Immature natural killer cell (primary cell): ENCODE data around the gene EDIL3. TPM values are rescaled to one million over a fixed set of nuclear protein-coding genes. Genes with fewer than 3 reads are reported as not detected.

Source experiments
- DNase-seq, 3 donors: peaks; one replicate each; pipeline ENCODE4 v3.0.0; 2022; ENCODE audit warnings: mixed read lengths in 1 of 3
- H3K27ac Mint-ChIP-seq, 6 donors: one replicate each; pipeline ENCODE4 v1.8.0; 2020; ENCODE audit warnings: mixed read lengths in 6 of 6, mild to moderate bottlenecking in 5 of 6, inconsistent platforms in 4 of 6, moderate library complexity in 3 of 6
- H3K27me3 Mint-ChIP-seq, 3 donors: one replicate each; pipeline ENCODE4 v1.8.0; 2020 to 2021; ENCODE audit warnings: low read depth in 3 of 3, mild to moderate bottlenecking in 3 of 3, mixed read lengths in 3 of 3, moderate library complexity in 3 of 3, inconsistent platforms in 1 of 3
- H3K36me3 Mint-ChIP-seq, 3 donors: one replicate each; pipeline ENCODE4 v1.8.0; 2020; ENCODE audit warnings: mixed read lengths in 3 of 3, inconsistent platforms in 2 of 3, mild to moderate bottlenecking in 2 of 3
- H3K4me1 Mint-ChIP-seq, 2 donors: one replicate each; pipeline ENCODE4 v1.8.0; 2020; ENCODE audit warnings: inconsistent platforms in 2 of 2, mild to moderate bottlenecking in 2 of 2, mixed read lengths in 2 of 2, moderate library complexity in 1 of 2
- H3K4me3 Mint-ChIP-seq, 5 donors: one replicate each; pipeline ENCODE4 v1.8.0; 2020; ENCODE audit warnings: mild to moderate bottlenecking in 5 of 5, mixed read lengths in 5 of 5, inconsistent platforms in 3 of 5, moderate library complexity in 3 of 5
- H3K9me3 Mint-ChIP-seq, 6 donors: one replicate each; pipeline ENCODE4 v1.8.0; 2020; ENCODE audit warnings: mild to moderate bottlenecking in 6 of 6, mixed read lengths in 6 of 6, inconsistent platforms in 4 of 6, moderate library complexity in 3 of 6
- polyA plus RNA-seq, 3 donors: library from polyadenylated mRNA; unstranded; fragments of 300-500 nt; fragmentation: Illumina TruSeq; gene quantifications; one replicate each; pipeline ENCODE4 v1.2.3, GENCODE V29; 2021

EDIL3 gene
- polyA plus RNA-seq, 3 donors from 2014 or later: not detected

GRCh38 chr5:83987513-83988292 is 397.0 kb downstream of the EDIL3 start:
- H3K9me3 Mint-ChIP-seq: peaks cover 4 to 26% (median 9%) of the 10 kb centered on the region in 6 donors
- H3K4me1 Mint-ChIP-seq: no peaks in the 10 kb centered on the region
- no peaks in the 10 kb centered on the region for H3K36me3 Mint-ChIP-seq
- no peak overlapping the region for H3K27ac Mint-ChIP-seq
- no peaks in the 10 kb centered on the region for H3K27me3 Mint-ChIP-seq
- DNase-seq: no peak
- no peak overlapping the region for H3K4me3 Mint-ChIP-seq

GRCh38 chr5:83983852-83984251 is 400.8 kb downstream of the EDIL3 start:
- no peak for DNase-seq
- no peaks in the 10 kb centered on the region for H3K4me1 Mint-ChIP-seq
- no peaks in the 10 kb centered on the region for H3K27me3 Mint-ChIP-seq
- H3K9me3 Mint-ChIP-seq: peaks cover 3 to 17% (median 6%) of the 10 kb centered on the region in 6 donors
- H3K36me3 Mint-ChIP-seq: no peaks in the 10 kb centered on the region
- no peak overlapping the region for H3K27ac Mint-ChIP-seq
- H3K4me3 Mint-ChIP-seq: no peak overlapping the region

- Mint-ChIP-seq H3K27ac (no peak overlapping the region), H3K36me3 (no peaks in the 10 kb centered on the region), H3K4me3 (no peak overlapping the region), H3K9me3 (peaks cover 0 to 12% (median 2%) of the 10 kb centered on the region in 6 donors), H3K27me3 (no peaks in the 10 kb centered on the region), H3K4me1 (no peaks in the 10 kb centered on the region)
- no peak for DNase-seq
Observed at GRCh38 chr5:83973925-83974815, 410.5 kb downstream of the EDIL3 start.

- no peaks in the 10 kb centered on the region for H3K27me3 Mint-ChIP-seq
- H3K9me3 Mint-ChIP-seq: peaks cover 0 to 8% (median 2%) of the 10 kb centered on the region in 6 donors
- H3K36me3 Mint-ChIP-seq: no peaks in the 10 kb centered on the region
- H3K4me3 Mint-ChIP-seq: no peak overlapping the region
- no peak overlapping the region for H3K27ac Mint-ChIP-seq
- no peaks in the 10 kb centered on the region for H3K4me1 Mint-ChIP-seq
- no peak for DNase-seq
Observed at GRCh38 chr5:83972909-83973308, 411.8 kb downstream of the EDIL3 start.

GRCh38 chr5:83972236-83972635 is 412.4 kb downstream of the EDIL3 start:
- no peak overlapping the region for H3K4me3 Mint-ChIP-seq
- H3K36me3 Mint-ChIP-seq: no peaks in the 10 kb centered on the region
- no peaks in the 10 kb centered on the region for H3K4me1 Mint-ChIP-seq
- H3K27ac Mint-ChIP-seq: no peak overlapping the region
- H3K27me3 Mint-ChIP-seq: no peaks in the 10 kb centered on the region
- peaks cover 0 to 14% (median 3%) of the 10 kb centered on the region in 6 donors for H3K9me3 Mint-ChIP-seq
- no peak for DNase-seq

- Mint-ChIP-seq H3K36me3 (no peaks in the 10 kb centered on the region), H3K4me3 (no peak overlapping the region), H3K9me3 (peaks cover 0 to 14% (median 1%) of the 10 kb centered on the region in 6 donors), H3K4me1 (no peaks in the 10 kb centered on the region), H3K27ac (no peak overlapping the region), H3K27me3 (no peaks in the 10 kb centered on the region)
- DNase-seq: no peak
Observed at GRCh38 chr5:83967417-83967816, 417.3 kb downstream of the EDIL3 start.

- Mint-ChIP-seq H3K4me3 (no peak overlapping the region), H3K27ac (no peak overlapping the region), H3K9me3 (peaks cover 0 to 9% (median 4%) of the 10 kb centered on the region in 6 donors), H3K4me1 (no peaks in the 10 kb centered on the region), H3K27me3 (no peaks in the 10 kb centered on the region), H3K36me3 (no peaks in the 10 kb centered on the region)
- DNase-seq: no peak
Observed at GRCh38 chr5:83965441-83965840, 419.2 kb downstream of the EDIL3 start.

- H3K4me3 Mint-ChIP-seq: no peak overlapping the region
- no peaks in the 10 kb centered on the region for H3K4me1 Mint-ChIP-seq
- H3K27me3 Mint-ChIP-seq: no peaks in the 10 kb centered on the region
- H3K9me3 Mint-ChIP-seq: peaks cover 0 to 9% (median 5%) of the 10 kb centered on the region in 6 donors
- H3K36me3 Mint-ChIP-seq: no peaks in the 10 kb centered on the region
- H3K27ac Mint-ChIP-seq: no peak overlapping the region
- no peak for DNase-seq
Observed at GRCh38 chr5:83964271-83964670, 420.4 kb downstream of the EDIL3 start.

- no peaks in the 10 kb centered on the region for H3K4me1 Mint-ChIP-seq
- no peak for DNase-seq
- H3K36me3 Mint-ChIP-seq: no peaks in the 10 kb centered on the region
- H3K27me3 Mint-ChIP-seq: no peaks in the 10 kb centered on the region
- no peak overlapping the region for H3K4me3 Mint-ChIP-seq
- no peak overlapping the region for H3K27ac Mint-ChIP-seq
- peaks cover 2 to 24% (median 11%) of the 10 kb centered on the region in 6 donors for H3K9me3 Mint-ChIP-seq
Observed at GRCh38 chr5:83957188-83957587, 427.5 kb downstream of the EDIL3 start.

- peaks cover 2 to 25% (median 13%) of the 10 kb centered on the region in 6 donors for H3K9me3 Mint-ChIP-seq
- H3K27ac Mint-ChIP-seq: no peak overlapping the region
- H3K36me3 Mint-ChIP-seq: no peaks in the 10 kb centered on the region
- H3K4me1 Mint-ChIP-seq: no peaks in the 10 kb centered on the region
- H3K4me3 Mint-ChIP-seq: no peak overlapping the region
- H3K27me3 Mint-ChIP-seq: no peaks in the 10 kb centered on the region
- no peak for DNase-seq
Observed at GRCh38 chr5:83956386-83956785, 428.3 kb downstream of the EDIL3 start.

- no peak overlapping the region for H3K4me3 Mint-ChIP-seq
- H3K4me1 Mint-ChIP-seq: no peaks in the 10 kb centered on the region
- H3K27me3 Mint-ChIP-seq: no peaks in the 10 kb centered on the region
Observed at GRCh38 chr5:83955916-83956315, 428.8 kb downstream of the EDIL3 start.

GRCh38 chr5:83947763-83948162 is 436.9 kb downstream of the EDIL3 start:
- Mint-ChIP-seq H3K36me3 (no peaks in the 10 kb centered on the region), H3K4me3 (no peak overlapping the region), H3K27me3 (no peaks in the 10 kb centered on the region), H3K9me3 (peaks cover 2 to 36% (median 15%) of the 10 kb centered on the region in 6 donors), H3K27ac (no peak overlapping the region), H3K4me1 (no peaks in the 10 kb centered on the region)
- no peak for DNase-seq

More at GRCh38 chr5:83955916-83956315, 428.8 kb downstream of the EDIL3 start:
- Mint-ChIP-seq H3K27ac (no peak overlapping the region), H3K36me3 (no peaks in the 10 kb centered on the region), H3K9me3 (peaks cover 2 to 29% (median 15%) of the 10 kb centered on the region in 6 donors)
- no peak for DNase-seq

GRCh38 chr5:83946516-83946915 is 438.2 kb downstream of the EDIL3 start:
- H3K9me3 Mint-ChIP-seq: peaks cover 2 to 33% (median 14%) of the 10 kb centered on the region in 6 donors
- no peak overlapping the region for H3K27ac Mint-ChIP-seq
- H3K4me1 Mint-ChIP-seq: no peaks in the 10 kb centered on the region
- no peak for DNase-seq
- no peaks in the 10 kb centered on the region for H3K36me3 Mint-ChIP-seq
- no peak overlapping the region for H3K4me3 Mint-ChIP-seq
- no peaks in the 10 kb centered on the region for H3K27me3 Mint-ChIP-seq

GRCh38 chr5:83942155-83942554 is 442.5 kb downstream of the EDIL3 start:
- Mint-ChIP-seq H3K36me3 (no peaks in the 10 kb centered on the region), H3K27me3 (no peaks in the 10 kb centered on the region), H3K27ac (no peak overlapping the region), H3K4me1 (no peaks in the 10 kb centered on the region), H3K9me3 (peaks cover 0 to 18% (median 5%) of the 10 kb centered on the region in 6 donors), H3K4me3 (no peak overlapping the region)
- no peak for DNase-seq
